HG03432 (cell line): Measurements from ENCODE around the gene RXFP1.

Source experiments
- ATAC-seq: cut with Tn5 transposase; IDR thresholded peaks from one replicate; pipeline ENCODE4 v1.9.1; 2021; ENCODE audit warnings: mild to moderate bottlenecking, moderate library complexity; ENCODE audit not compliant: unreplicated experiment

Gene RXFP1

GRCh38 chr4:158540125-158540907 lies 18.6 kb downstream of the RXFP1 start:
- ATAC-seq, result no peak

- ATAC-seq, result no peak
These were observed 19.8 kb downstream of the RXFP1 start for GRCh38 chr4:158541506-158541905.

DNA sequence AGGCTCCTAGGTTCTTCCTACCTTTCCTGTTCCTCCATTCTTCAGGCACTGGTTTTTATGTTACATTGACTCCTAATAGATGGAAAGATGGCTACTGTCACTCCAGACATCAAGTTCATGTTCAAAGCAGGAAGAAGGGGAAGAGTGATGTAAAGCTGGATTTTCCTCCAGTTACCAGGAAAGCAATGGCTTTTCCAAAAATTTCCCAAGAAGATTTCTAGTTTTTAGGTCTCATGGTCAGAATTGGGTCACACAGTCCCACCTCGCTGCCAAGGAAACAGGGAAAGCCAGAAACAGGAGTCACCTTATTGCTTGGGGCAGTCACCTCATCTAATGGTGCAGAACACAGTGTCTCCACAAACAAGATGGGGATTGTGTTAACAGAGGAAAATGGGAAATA lies 21.5 kb downstream of the RXFP1 start:
- no peak for ATAC-seq

DNA sequence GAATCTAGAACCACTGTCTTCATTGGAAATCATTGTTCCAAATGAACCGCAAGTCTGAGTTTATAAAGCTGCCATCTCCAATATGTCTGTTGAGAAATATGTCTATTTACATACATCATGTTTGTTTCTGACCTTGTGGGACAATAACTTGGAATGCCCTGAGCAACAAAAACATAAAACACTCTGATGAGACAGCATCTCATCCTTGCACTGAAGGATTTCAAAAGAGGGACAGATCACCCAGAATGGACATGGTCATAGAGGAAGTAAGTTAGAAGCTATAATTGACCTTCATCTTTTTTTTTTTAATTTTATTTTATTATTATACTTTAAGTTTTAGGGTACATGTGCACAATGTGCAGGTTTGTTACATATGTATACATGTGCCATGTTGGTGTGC lies 22.5 kb downstream of the RXFP1 start:
- ATAC-seq, result no peak

- no peak for ATAC-seq
These were observed 31.7 kb downstream of the RXFP1 start for GRCh38 chr4:158553364-158553763.

- ATAC-seq, result no peak
These were observed 38.6 kb downstream of the RXFP1 start for GRCh38 chr4:158560284-158560683.

GRCh38 chr4:158566860-158567259 lies 45.2 kb downstream of the RXFP1 start:
- no peak for ATAC-seq

GRCh38 chr4:158571736-158572135 lies 50.1 kb downstream of the RXFP1 start:
- ATAC-seq, result no peak

- ATAC-seq, result no peak
These were observed 50.9 kb downstream of the RXFP1 start for GRCh38 chr4:158572608-158573007.

DNA sequence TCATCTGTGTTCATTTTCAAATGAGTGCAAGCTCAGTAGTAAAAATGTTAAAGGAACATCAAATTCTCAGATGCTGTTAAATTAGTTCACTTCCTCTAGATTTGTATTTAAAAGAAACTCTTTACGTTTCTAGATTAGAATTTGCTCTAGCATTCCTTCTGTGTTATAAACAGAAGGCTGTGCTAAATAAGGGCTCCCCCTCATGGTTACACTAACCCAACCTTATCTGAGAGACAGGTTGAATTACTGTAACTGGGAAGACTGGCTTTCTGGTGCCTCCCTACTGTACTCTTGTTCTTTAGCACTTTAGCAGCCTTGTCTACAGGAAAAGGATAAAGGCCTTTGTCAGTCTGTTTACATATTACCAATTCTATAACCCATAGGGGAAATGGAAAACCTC lies 56.8 kb downstream of the RXFP1 start:
- peak; percentile 53 for ATAC-seq

DNA sequence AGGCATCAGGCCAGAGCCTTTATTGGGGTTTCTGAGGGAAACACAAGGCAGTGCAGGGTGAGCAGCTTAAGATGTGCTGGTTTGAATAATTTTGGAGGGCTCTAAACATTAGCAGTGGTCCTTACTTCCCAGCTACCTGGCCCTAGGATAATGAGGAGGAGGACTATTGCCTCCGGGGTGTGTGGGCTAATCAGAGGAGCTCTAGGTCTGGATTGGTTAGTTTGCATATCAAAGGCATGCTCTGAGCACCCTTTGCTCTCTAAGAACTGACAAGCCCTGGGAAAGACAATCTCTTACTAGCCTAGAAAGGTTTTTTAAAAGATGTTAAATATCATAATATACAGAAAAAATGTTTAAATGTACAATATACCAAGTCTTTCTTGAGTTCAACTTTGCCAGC lies 58.4 kb downstream of the RXFP1 start:
- ATAC-seq, result no peak

DNA sequence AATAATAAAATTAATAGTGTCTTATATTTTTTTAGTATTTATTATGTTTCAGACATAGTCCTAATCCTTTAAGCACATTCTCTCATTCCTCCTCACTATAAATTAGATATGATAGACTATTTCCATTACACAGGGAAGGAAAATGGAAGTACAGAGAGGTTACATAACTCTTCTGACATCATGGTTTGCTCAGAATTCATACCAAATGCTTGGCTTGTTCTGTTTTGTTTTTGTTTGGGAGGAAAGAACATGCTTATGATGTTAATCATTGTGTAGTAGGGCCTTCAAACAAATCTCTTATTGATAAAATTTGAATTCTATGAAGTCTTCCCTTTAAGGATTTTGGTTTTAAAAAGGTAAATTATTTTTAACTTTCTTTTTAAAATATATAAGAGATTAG lies 59.5 kb downstream of the RXFP1 start:
- no peak for ATAC-seq

GRCh38 chr4:158586881-158587280 lies 65.2 kb downstream of the RXFP1 start:
- ATAC-seq, result no peak

- no peak for ATAC-seq
These were observed 66.6 kb downstream of the RXFP1 start for GRCh38 chr4:158588285-158588684.

DNA sequence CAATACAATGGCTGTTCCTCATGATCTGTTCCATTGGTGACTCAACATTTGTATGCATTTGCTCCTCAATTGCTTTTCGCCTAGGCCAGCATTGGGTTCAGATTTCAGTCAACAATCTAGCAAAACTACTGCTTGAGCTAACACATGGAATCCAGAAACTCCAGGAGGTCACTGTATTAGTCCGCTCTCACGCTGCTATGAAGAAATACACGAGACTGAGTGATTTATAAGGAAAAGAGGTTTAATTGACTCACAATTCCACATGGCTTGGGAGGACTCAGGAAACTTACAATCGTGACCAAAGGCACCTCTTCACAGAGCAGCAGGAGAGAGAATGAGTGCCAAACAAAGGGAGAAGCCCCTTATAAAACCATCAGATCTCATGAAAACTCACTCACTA lies 67.1 kb downstream of the RXFP1 start:
- no peak for ATAC-seq

DNA sequence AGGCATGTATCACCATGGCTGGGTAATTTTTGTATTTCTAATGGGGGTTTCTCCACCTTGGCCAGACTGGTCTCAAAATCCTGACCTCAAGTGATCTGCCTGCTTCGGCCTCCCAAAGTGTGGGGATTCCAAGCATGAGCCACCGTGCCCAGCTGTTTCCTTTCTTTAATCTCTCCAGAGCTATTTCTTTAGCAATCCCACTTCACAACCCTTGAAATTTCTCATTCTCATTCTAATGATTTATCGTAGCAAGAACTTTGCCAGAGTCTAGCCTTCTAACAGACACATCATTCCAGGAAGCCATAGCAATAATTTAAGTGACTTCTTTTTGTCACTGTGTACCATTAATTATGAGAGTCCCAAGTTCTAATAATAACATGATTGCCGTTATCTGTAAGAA lies 68.6 kb downstream of the RXFP1 start:
- no peak for ATAC-seq

- no peak for ATAC-seq
These were observed 69.1 kb downstream of the RXFP1 start for GRCh38 chr4:158590824-158591223.

GRCh38 chr4:158597879-158598596 lies 76.4 kb downstream of the RXFP1 start:
- no peak for ATAC-seq

- no peak for ATAC-seq
These were observed 77.5 kb downstream of the RXFP1 start for GRCh38 chr4:158599150-158599549.

DNA sequence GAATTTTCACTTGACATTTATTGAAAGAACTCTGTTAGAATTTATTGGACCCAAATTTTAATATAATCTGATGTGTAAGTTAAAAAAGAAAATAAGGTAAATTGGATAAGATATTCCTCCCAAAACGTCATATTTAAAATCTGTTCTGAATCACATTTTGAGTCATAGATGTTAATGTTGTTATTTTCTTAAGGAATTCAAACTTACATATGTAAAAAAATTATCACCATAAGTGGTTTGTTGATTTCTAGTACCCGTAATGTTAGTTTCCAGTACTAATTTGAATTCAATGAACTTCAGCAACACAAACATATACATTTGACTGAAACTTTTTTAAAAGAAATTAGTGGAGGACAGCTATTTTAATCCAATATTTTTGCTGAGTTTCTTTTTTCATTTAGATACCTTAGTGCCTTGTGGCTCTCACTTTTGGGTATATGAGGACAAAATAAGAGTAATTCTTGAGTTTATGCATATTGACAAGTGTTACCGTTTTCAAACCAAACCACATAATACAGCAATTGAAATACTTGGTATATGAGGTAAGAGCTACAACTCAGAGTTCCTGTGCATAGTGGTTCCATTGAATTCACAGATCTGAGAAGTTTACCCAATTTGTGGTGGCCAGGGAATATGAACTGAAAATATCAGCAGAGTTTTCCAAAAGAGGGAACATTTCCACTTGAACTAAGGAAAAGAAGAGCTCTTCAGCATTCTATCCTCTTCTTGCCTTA lies 78.2 kb downstream of the RXFP1 start:
- no peak for ATAC-seq

- ATAC-seq, result no peak
These were observed 82.7 kb downstream of the RXFP1 start for GRCh38 chr4:158604369-158604768.

GRCh38 chr4:158605393-158605792 lies 83.7 kb downstream of the RXFP1 start:
- no peak for ATAC-seq
